Measurements from ENCODE around the gene SLC9A1. TPM values are rescaled to one million over a fixed set of nuclear protein-coding genes. Genes with fewer than 3 reads are reported as not detected.

SLC9A1 gene
- total RNA-seq, 1 experiment from 2014 or later = 22.5 TPM

DNA sequence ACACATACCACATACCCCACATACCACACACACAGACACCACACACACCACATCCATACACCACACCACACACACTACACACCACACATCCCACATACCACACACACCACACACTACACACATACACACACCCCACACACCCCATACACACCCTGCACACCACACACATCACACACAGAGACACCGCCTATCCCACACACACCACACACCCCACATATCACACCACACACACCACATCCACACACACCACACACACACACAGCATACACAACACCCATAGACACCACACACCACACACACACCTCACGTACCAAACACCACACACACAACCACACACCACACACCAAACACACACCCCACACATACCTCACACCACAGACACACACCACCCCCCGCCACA is 68.3 kb downstream of the SLC9A1 start:
- ChIA-PET POLR2A (no interaction called here), CTCF (interaction anchor here (1.1 to 4.0 kb wide), 3 partner anchors 11 to 119 kb away, joined by 3 to 24 read pairs (median 11); no protein-coding TSS in a partner anchor)
- Mint-ChIP-seq H3K36me3 (peaks cover 5% of the 10 kb centered on the region), H3K4me3 (no peak overlapping the region), H3K9me3 (peaks cover 27% of the 10 kb centered on the region), H3K27ac (no peak overlapping the region), H3K27me3 (ENCODE audit: low read depth) (peaks cover 8% of the 10 kb centered on the region), H3K4me1 (peaks cover 6% of the 10 kb centered on the region; the same call in 1 of the 2 replicates)
- DNase-seq (ENCODE audit: low spot score) = no peak
- TF ChIP-seq FOXJ3 (CRISPR knock-in tag; IDR thresholded peaks at IDR 0.05; ENCODE audit: borderline replicate concordance) (no peak), NFYB (CRISPR knock-in tag; conservative IDR thresholded peaks at IDR 0.05; ENCODE audit: low read depth) (no peak), HMGA2 (CRISPR knock-in tag; IDR thresholded peaks at IDR 0.05) (no peak), NR2C2 (CRISPR knock-in tag; IDR thresholded peaks at IDR 0.05) (no peak), ZNF416 (CRISPR knock-in tag; IDR thresholded peaks at IDR 0.05) (no peak), PRRX2 (CRISPR knock-in tag; IDR thresholded peaks at IDR 0.05) (no peak), GTF2I (CRISPR knock-in tag; conservative IDR thresholded peaks at IDR 0.05) (no peak), ZNF396 (CRISPR knock-in tag; IDR thresholded peaks at IDR 0.05; ENCODE audit: borderline replicate concordance) (no peak), SOX15 (CRISPR knock-in tag; IDR thresholded peaks at IDR 0.05) (no peak), TP53 (CRISPR knock-in tag; IDR thresholded peaks at IDR 0.05) (no peak), MXD4 (CRISPR knock-in tag; IDR thresholded peaks at IDR 0.05; ENCODE audit: borderline replicate concordance) (no peak), ZBTB21 (CRISPR knock-in tag; IDR thresholded peaks at IDR 0.05; ENCODE audit: borderline replicate concordance) (no peak)
- TF ChIP-seq, protein P1, sequence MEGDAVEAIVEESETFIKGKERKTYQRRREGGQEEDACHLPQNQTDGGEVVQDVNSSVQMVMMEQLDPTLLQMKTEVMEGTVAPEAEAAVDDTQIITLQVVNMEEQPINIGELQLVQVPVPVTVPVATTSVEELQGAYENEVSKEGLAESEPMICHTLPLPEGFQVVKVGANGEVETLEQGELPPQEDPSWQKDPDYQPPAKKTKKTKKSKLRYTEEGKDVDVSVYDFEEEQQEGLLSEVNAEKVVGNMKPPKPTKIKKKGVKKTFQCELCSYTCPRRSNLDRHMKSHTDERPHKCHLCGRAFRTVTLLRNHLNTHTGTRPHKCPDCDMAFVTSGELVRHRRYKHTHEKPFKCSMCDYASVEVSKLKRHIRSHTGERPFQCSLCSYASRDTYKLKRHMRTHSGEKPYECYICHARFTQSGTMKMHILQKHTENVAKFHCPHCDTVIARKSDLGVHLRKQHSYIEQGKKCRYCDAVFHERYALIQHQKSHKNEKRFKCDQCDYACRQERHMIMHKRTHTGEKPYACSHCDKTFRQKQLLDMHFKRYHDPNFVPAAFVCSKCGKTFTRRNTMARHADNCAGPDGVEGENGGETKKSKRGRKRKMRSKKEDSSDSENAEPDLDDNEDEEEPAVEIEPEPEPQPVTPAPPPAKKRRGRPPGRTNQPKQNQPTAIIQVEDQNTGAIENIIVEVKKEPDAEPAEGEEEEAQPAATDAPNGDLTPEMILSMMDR (IDR thresholded peaks at IDR 0.05) = no peak
- TF ChIP-seq, protein P2, sequence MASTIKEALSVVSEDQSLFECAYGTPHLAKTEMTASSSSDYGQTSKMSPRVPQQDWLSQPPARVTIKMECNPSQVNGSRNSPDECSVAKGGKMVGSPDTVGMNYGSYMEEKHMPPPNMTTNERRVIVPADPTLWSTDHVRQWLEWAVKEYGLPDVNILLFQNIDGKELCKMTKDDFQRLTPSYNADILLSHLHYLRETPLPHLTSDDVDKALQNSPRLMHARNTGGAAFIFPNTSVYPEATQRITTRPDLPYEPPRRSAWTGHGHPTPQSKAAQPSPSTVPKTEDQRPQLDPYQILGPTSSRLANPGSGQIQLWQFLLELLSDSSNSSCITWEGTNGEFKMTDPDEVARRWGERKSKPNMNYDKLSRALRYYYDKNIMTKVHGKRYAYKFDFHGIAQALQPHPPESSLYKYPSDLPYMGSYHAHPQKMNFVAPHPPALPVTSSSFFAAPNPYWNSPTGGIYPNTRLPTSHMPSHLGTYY (CRISPR knock-in tag; IDR thresholded peaks at IDR 0.05) = no peak
- TF ChIP-seq, protein P3, sequence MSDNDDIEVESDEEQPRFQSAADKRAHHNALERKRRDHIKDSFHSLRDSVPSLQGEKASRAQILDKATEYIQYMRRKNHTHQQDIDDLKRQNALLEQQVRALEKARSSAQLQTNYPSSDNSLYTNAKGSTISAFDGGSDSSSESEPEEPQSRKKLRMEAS (CRISPR knock-in tag; IDR thresholded peaks at IDR 0.05) = no peak
- TF ChIP-seq, protein P4, sequence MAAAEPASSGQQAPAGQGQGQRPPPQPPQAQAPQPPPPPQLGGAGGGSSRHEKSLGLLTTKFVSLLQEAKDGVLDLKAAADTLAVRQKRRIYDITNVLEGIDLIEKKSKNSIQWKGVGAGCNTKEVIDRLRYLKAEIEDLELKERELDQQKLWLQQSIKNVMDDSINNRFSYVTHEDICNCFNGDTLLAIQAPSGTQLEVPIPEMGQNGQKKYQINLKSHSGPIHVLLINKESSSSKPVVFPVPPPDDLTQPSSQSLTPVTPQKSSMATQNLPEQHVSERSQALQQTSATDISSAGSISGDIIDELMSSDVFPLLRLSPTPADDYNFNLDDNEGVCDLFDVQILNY (CRISPR knock-in tag; IDR thresholded peaks at IDR 0.05) = no peak
- TF ChIP-seq, protein P5, sequence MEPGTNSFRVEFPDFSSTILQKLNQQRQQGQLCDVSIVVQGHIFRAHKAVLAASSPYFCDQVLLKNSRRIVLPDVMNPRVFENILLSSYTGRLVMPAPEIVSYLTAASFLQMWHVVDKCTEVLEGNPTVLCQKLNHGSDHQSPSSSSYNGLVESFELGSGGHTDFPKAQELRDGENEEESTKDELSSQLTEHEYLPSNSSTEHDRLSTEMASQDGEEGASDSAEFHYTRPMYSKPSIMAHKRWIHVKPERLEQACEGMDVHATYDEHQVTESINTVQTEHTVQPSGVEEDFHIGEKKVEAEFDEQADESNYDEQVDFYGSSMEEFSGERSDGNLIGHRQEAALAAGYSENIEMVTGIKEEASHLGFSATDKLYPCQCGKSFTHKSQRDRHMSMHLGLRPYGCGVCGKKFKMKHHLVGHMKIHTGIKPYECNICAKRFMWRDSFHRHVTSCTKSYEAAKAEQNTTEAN (CRISPR knock-in tag; IDR thresholded peaks at IDR 0.05) = no peak
- TF ChIP-seq, protein P6, sequence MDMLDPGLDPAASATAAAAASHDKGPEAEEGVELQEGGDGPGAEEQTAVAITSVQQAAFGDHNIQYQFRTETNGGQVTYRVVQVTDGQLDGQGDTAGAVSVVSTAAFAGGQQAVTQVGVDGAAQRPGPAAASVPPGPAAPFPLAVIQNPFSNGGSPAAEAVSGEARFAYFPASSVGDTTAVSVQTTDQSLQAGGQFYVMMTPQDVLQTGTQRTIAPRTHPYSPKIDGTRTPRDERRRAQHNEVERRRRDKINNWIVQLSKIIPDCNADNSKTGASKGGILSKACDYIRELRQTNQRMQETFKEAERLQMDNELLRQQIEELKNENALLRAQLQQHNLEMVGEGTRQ (CRISPR knock-in tag; IDR thresholded peaks at IDR 0.05) = no peak
- TF ChIP-seq, protein P7, sequence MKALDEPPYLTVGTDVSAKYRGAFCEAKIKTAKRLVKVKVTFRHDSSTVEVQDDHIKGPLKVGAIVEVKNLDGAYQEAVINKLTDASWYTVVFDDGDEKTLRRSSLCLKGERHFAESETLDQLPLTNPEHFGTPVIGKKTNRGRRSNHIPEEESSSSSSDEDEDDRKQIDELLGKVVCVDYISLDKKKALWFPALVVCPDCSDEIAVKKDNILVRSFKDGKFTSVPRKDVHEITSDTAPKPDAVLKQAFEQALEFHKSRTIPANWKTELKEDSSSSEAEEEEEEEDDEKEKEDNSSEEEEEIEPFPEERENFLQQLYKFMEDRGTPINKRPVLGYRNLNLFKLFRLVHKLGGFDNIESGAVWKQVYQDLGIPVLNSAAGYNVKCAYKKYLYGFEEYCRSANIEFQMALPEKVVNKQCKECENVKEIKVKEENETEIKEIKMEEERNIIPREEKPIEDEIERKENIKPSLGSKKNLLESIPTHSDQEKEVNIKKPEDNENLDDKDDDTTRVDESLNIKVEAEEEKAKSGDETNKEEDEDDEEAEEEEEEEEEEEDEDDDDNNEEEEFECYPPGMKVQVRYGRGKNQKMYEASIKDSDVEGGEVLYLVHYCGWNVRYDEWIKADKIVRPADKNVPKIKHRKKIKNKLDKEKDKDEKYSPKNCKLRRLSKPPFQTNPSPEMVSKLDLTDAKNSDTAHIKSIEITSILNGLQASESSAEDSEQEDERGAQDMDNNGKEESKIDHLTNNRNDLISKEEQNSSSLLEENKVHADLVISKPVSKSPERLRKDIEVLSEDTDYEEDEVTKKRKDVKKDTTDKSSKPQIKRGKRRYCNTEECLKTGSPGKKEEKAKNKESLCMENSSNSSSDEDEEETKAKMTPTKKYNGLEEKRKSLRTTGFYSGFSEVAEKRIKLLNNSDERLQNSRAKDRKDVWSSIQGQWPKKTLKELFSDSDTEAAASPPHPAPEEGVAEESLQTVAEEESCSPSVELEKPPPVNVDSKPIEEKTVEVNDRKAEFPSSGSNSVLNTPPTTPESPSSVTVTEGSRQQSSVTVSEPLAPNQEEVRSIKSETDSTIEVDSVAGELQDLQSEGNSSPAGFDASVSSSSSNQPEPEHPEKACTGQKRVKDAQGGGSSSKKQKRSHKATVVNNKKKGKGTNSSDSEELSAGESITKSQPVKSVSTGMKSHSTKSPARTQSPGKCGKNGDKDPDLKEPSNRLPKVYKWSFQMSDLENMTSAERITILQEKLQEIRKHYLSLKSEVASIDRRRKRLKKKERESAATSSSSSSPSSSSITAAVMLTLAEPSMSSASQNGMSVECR (CRISPR knock-in tag; IDR thresholded peaks at IDR 0.05; ENCODE audit: borderline replicate concordance) = no peak
- ATAC-seq = no peak
